ENCODE results near the gene NXPH4. TPM values are rescaled to one million over a fixed set of nuclear protein-coding genes. Genes with fewer than 3 reads are reported as not detected.

NXPH4 gene
- total and polyA plus RNA-seq, 9 donors: 0.13 to 0.20 TPM; not detected in 7

DNA sequence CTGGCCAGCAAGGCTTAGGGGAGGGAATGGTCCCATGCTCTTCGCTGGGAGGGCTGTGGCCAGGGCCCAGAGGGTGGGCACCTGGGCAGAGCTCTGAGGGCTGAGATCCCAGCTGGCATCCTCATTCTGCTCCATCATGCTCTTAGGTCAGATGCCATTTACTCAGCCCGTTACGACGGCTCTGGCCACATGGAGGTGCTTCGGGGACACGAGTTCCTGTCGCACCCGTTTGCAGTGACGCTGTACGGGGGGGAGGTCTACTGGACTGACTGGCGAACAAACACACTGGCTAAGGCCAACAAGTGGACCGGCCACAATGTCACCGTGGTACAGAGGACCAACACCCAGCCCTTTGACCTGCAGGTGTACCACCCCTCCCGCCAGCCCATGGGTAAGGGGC is 38.4 kb upstream of the NXPH4 start:
- H3K9me3 ChIP-seq: no peaks in the 10 kb centered on the region
- H3K27ac ChIP-seq: no peak overlapping the region
- no peak for TF ChIP-seq EP300 (IDR thresholded peaks at IDR 0.05)
- no peak for TF ChIP-seq POLR2A (IDR thresholded peaks at IDR 0.05)
- TF ChIP-seq CTCF (IDR thresholded peaks at IDR 0.05): no peak
- no peak overlapping the region for H3K4me3 ChIP-seq
- H3K36me3 ChIP-seq: no peaks in the 10 kb centered on the region
- 81 to 87% (median 86%) methylated on average over 14 of the region's 14 CpGs for WGBS, 3 donors
- DNase-seq: no peak
- intact Hi-C loops (cut with DNase I): loop anchor here in 2 of 4 donors (2.0 to 5.0 kb wide), 2 partner anchors 51 to 106 kb away; no protein-coding TSS in a partner anchor
- H3K4me1 ChIP-seq (ENCODE audit: insufficient read depth): peaks cover 3% of the 10 kb centered on the region
- H3K27me3 ChIP-seq: no peaks in the 10 kb centered on the region

DNA sequence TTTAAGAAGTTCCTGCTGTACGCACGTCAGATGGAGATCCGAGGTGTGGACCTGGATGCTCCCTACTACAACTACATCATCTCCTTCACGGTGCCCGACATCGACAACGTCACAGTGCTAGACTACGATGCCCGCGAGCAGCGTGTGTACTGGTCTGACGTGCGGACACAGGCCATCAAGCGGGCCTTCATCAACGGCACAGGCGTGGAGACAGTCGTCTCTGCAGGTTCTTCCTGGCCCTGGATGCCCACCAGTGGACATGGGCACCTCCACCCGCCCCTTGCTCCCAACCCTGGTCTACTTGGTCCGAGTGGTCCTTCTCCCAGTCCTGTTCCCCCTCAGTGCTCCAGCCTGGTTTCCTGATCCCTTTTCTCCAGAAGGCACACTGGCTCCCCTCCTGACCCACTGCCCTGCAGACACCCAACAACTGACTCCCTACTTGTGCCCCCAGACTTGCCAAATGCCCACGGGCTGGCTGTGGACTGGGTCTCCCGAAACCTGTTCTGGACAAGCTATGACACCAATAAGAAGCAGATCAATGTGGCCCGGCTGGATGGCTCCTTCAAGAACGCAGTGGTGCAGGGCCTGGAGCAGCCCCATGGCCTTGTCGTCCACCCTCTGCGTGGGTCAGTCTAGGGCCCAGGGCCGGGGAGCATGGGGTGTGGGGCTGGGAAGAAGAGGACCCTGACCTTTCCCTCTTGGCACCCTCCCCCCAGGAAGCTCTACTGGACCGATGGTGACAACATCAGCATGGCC is 37.1 kb upstream of the NXPH4 start:
- peaks cover 3% of the 10 kb centered on the region for H3K4me1 ChIP-seq (ENCODE audit: insufficient read depth)
- DNase-seq: no peak
- intact Hi-C loops (cut with DNase I): loop anchor here (2.0 to 5.0 kb wide), 4 partner anchors 52 to 112 kb away; partner anchors contain the start of gene LRP1 (in 1 of the 4)
- H3K27me3 ChIP-seq: no peaks in the 10 kb centered on the region
- WGBS, 3 donors: 84 to 87% (median 85%) methylated on average over 27 of the region's 27 CpGs
- H3K4me3 ChIP-seq: no peak overlapping the region
- no peak for TF ChIP-seq CTCF (IDR thresholded peaks at IDR 0.05)
- TF ChIP-seq POLR2A (IDR thresholded peaks at IDR 0.05): no peak
- TF ChIP-seq EP300 (IDR thresholded peaks at IDR 0.05): no peak
- H3K9me3 ChIP-seq: no peaks in the 10 kb centered on the region
- H3K36me3 ChIP-seq: no peaks in the 10 kb centered on the region
- no peak overlapping the region for H3K27ac ChIP-seq

DNA sequence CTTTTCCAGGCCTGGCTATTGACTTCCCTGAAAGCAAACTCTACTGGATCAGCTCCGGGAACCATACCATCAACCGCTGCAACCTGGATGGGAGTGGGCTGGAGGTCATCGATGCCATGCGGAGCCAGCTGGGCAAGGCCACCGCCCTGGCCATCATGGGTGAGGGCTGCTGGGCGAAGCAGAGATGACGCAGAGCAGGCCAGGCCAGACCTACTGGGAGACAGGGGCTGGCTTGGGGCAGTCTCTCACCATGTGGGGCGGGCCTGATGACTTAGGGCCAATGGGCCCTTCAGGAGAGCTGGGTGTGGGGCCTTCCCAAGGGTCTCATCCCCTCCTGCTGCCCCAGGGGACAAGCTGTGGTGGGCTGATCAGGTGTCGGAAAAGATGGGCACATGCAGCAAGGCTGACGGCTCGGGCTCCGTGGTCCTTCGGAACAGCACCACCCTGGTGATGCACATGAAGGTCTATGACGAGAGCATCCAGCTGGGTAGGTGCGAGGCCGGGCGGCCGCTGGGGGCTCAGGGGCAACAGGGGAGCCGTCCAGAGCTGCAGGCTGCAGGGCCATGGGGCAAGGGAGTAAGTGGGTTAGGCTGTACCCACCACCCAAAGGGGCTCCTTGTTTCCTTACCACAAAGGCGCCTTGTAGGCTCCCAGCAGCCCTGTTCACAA is 36.1 kb upstream of the NXPH4 start:
- WGBS, 3 donors: 91 to 93% (median 91%) methylated on average over 20 of the region's 20 CpGs
- Histone ChIP-seq H3K4me3 (no peak overlapping the region), H3K9me3 (no peaks in the 10 kb centered on the region), H3K27ac (no peak overlapping the region), H3K36me3 (peaks cover 2% of the 10 kb centered on the region), H3K4me1 (ENCODE audit: insufficient read depth) (peaks cover 2% of the 10 kb centered on the region), H3K27me3 (no peaks in the 10 kb centered on the region)
- DNase-seq: no peak
- intact Hi-C loops (cut with DNase I): loop anchor here in 2 of 4 donors (5.0 kb wide), 2 partner anchors 53 to 113 kb away; partner anchors contain the start of gene LRP1 (in 1 of the 2)
- no peak for TF ChIP-seq EP300 (IDR thresholded peaks at IDR 0.05)
- TF ChIP-seq CTCF (IDR thresholded peaks at IDR 0.05): no peak

GRCh38 chr12:57181072-57181471 is 35.5 kb upstream of the NXPH4 start:
- H3K4me1 ChIP-seq (ENCODE audit: insufficient read depth): no peaks in the 10 kb centered on the region
- H3K36me3 ChIP-seq: peaks cover 2% of the 10 kb centered on the region
- no peaks in the 10 kb centered on the region for H3K9me3 ChIP-seq
- H3K27ac ChIP-seq: no peak overlapping the region
- intact Hi-C loops (cut with DNase I): loop anchor here in 2 of 4 donors (5.0 kb wide), 2 partner anchors 54 to 114 kb away; partner anchors contain the start of gene LRP1 (in 1 of the 2)
- H3K27me3 ChIP-seq: no peaks in the 10 kb centered on the region
- no peak overlapping the region for H3K4me3 ChIP-seq
- 46 to 61% (median 56%) methylated on average over 9 of the region's 9 CpGs for WGBS, 3 donors
- no peak for DNase-seq
- no peak for TF ChIP-seq EP300 (IDR thresholded peaks at IDR 0.05)
- TF ChIP-seq CTCF (IDR thresholded peaks at IDR 0.05): no peak
- no peak for TF ChIP-seq POLR2A (IDR thresholded peaks at IDR 0.05)
